ENCODE measurements around the gene APMAP. TPM values are rescaled to one million over a fixed set of nuclear protein-coding genes. Genes with fewer than 3 reads are reported as not detected.
A peak's percentile ranks its signal among the peaks of the same experiment; 100 is the strongest.

APMAP gene
- 58.8 TPM for polyA plus RNA-seq (2012; ENCODE audit: insufficient read length, low read depth)

GRCh38 chr20:24992487-24993205 lies at the start of gene APMAP:
TSS of gene APMAP (minus strand) at chr20:24992751. CDS start at chr20:24992688, 63 bp downstream.
- TF ChIP-seq POLR2AphosphoS5 (IDR thresholded peaks at IDR 0.05; ENCODE audit: low read depth, low read length): peak; percentile 88
- no peak for TF ChIP-seq FOXP2 (optimal IDR thresholded peaks at IDR 0.05; ENCODE audit: borderline replicate concordance, extremely low read depth, extremely low read length, insufficient read depth)
- TF ChIP-seq REST (IDR thresholded peaks at IDR 0.05; ENCODE audit: insufficient read depth in 1 of 2, low read depth in 2 of 2, low read length in 2 of 2): no peak
- TF ChIP-seq TAF1 (IDR thresholded peaks at IDR 0.05; ENCODE audit: borderline replicate concordance, insufficient read depth, low read length): peak; percentile 81; the same call in 1 of the 2 replicates
- TF ChIP-seq SIN3A (IDR thresholded peaks at IDR 0.05; ENCODE audit: borderline replicate concordance, insufficient read depth, low read length): no peak

- no peak for TF ChIP-seq TAF1 (IDR thresholded peaks at IDR 0.05; ENCODE audit: borderline replicate concordance, insufficient read depth, low read length)
- TF ChIP-seq POLR2AphosphoS5 (IDR thresholded peaks at IDR 0.05; ENCODE audit: low read depth, low read length): no peak
- no peak for TF ChIP-seq REST (IDR thresholded peaks at IDR 0.05; ENCODE audit: insufficient read depth in 1 of 2, low read depth in 2 of 2, low read length in 2 of 2)
- TF ChIP-seq FOXP2 (optimal IDR thresholded peaks at IDR 0.05; ENCODE audit: borderline replicate concordance, extremely low read depth, extremely low read length, insufficient read depth): no peak
Observed at GRCh38 chr20:25041813-25042530, 49.4 kb upstream of the APMAP start.

DNA sequence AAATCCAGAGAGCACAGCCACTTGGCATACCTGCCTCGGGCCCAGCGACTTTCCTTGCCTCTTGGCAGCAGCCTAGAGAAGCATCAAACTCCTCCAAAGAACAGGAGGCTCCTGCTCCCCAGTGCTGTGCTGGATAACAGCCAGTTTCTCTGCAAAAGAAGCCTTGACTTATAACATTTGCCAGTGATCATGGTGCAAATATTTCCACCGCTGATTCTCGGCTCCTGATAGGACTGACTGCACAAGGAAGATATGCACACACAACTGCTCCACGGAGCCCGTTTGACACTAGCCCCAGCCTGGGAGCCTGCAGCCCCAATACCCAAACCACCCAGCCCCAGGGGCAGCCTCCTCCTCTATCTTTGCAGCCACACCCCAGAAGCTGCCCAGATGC lies 47.9 kb upstream of the APMAP start:
- no peak for TF ChIP-seq SIN3A (IDR thresholded peaks at IDR 0.05; ENCODE audit: borderline replicate concordance, insufficient read depth, low read length)
- no peak for TF ChIP-seq FOXP2 (optimal IDR thresholded peaks at IDR 0.05; ENCODE audit: borderline replicate concordance, extremely low read depth, extremely low read length, insufficient read depth)
- no peak for TF ChIP-seq POLR2AphosphoS5 (IDR thresholded peaks at IDR 0.05; ENCODE audit: low read depth, low read length)
- no peak for TF ChIP-seq TAF1 (IDR thresholded peaks at IDR 0.05; ENCODE audit: borderline replicate concordance, insufficient read depth, low read length)
- TF ChIP-seq REST (IDR thresholded peaks at IDR 0.05; ENCODE audit: insufficient read depth in 1 of 2, low read depth in 2 of 2, low read length in 2 of 2): no peak

DNA sequence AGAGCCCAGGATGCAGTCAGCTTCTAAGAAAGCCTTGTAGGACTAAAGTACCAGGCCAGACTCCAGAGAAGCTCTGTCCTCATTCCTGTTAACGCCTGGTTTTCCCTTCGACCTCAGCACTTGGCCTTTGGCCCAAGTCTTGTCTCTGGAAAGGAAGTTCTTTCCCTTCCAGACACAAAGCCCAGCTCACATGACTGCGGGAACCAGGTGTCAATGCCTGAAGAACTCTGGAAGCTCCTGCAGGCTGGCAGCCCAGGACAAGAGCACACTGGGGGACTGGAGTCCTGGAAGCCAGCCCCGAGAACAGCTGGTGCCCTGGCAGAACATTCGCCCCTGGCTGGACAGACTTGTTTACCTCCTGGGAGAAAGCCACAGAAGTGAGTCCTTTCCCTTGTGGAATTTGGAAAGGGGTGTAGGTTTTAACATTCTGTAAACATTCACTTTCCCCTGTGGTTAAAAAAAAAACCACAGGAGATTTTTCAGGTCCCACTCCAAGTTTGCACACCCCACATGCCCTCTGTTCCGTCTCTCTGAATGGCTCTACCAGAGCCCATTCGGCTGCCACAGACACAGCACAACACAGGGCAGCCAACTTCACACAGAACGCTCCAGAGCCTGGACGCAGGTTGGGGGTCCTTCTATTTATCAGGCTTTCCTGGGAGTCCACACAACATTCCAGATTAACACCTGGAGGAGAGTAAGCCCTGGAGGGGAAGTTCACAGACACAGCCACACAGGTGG lies 47.3 kb upstream of the APMAP start:
- no peak for TF ChIP-seq FOXP2 (optimal IDR thresholded peaks at IDR 0.05; ENCODE audit: borderline replicate concordance, extremely low read depth, extremely low read length, insufficient read depth)

DNA sequence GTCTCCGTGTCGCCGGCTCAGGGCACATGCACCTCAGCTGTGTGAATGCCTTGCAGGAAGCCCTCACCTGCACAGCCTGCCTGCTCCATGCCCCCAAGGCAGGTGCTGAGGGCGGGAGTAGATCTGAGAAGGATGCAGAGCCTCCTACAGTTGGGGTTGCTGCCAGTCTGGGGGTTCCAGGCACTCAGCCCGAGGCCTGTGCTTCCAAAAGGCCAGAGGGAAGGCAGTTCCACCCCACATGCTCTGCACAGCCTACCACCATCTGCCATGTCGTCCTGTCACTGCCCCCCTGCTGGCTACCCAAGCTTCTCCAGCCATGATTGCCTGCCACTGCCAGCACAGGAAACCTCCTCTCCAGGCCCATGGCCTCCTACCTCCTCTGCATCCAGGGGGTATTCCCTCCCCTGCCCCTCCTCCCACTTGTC lies 46.1 kb upstream of the APMAP start:
- TF ChIP-seq SIN3A (IDR thresholded peaks at IDR 0.05; ENCODE audit: borderline replicate concordance, insufficient read depth, low read length) (no peak), FOXP2 (optimal IDR thresholded peaks at IDR 0.05; ENCODE audit: borderline replicate concordance, extremely low read depth, extremely low read length, insufficient read depth) (no peak), TAF1 (IDR thresholded peaks at IDR 0.05; ENCODE audit: borderline replicate concordance, insufficient read depth, low read length) (no peak), REST (IDR thresholded peaks at IDR 0.05; ENCODE audit: insufficient read depth in 1 of 2, low read depth in 2 of 2, low read length in 2 of 2) (no peak)

Measured in PFSK-1 (cell line).